Measurements from ENCODE around the gene ZEB1.
"Not testable (repeated sequence)": the region's sequence is repeated elsewhere in the genome, so short reads cannot be mapped to it uniquely, and the experiment has no call there.

Gene ZEB1

GRCh38 chr10:31422634-31423033, 103.6 kb downstream of the ZEB1 start:
- no peak for DNase-seq (ENCODE audit: low spot score)

GRCh38 chr10:31424473-31424872, 105.5 kb downstream of the ZEB1 start:
- DNase-seq (ENCODE audit: low spot score), result no peak

- no peak for DNase-seq (ENCODE audit: low spot score)
These were observed 107.4 kb downstream of the ZEB1 start for GRCh38 chr10:31426401-31426800.

GRCh38 chr10:31427334-31427733, 108.3 kb downstream of the ZEB1 start:
- DNase-seq (ENCODE audit: low spot score), result not testable (repeated sequence)

- DNase-seq (ENCODE audit: low spot score), result not testable (repeated sequence)
These were observed 109.5 kb downstream of the ZEB1 start for GRCh38 chr10:31428499-31428898.

- no peak for DNase-seq (ENCODE audit: low spot score)
These were observed 112.0 kb downstream of the ZEB1 start for GRCh38 chr10:31431021-31431420.

- no peak for DNase-seq (ENCODE audit: low spot score)
These were observed 118.9 kb downstream of the ZEB1 start for GRCh38 chr10:31437959-31438358.

- no peak for DNase-seq (ENCODE audit: low spot score)
These were observed 132.8 kb downstream of the ZEB1 start for GRCh38 chr10:31451766-31452165.

- no peak for DNase-seq (ENCODE audit: low spot score)
These were observed 137.5 kb downstream of the ZEB1 start for GRCh38 chr10:31456468-31456867.

- DNase-seq (ENCODE audit: low spot score), result no peak
These were observed 138.8 kb downstream of the ZEB1 start for GRCh38 chr10:31457858-31458257.

GRCh38 chr10:31458974-31459373, 140.0 kb downstream of the ZEB1 start:
- no peak for DNase-seq (ENCODE audit: low spot score)

GRCh38 chr10:31460242-31460641, 141.2 kb downstream of the ZEB1 start:
- DNase-seq (ENCODE audit: low spot score), result no peak

- no peak for DNase-seq (ENCODE audit: low spot score)
These were observed 145.5 kb downstream of the ZEB1 start for GRCh38 chr10:31464552-31464951.

- no peak for DNase-seq (ENCODE audit: low spot score)
These were observed 147.3 kb downstream of the ZEB1 start for GRCh38 chr10:31466313-31466712.

GRCh38 chr10:31467791-31468535, 148.9 kb downstream of the ZEB1 start:
- DNase-seq (ENCODE audit: low spot score), result peak; percentile 70

- no peak for DNase-seq (ENCODE audit: low spot score)
These were observed 149.5 kb downstream of the ZEB1 start for GRCh38 chr10:31468536-31468859.

- DNase-seq (ENCODE audit: low spot score), result no peak
These were observed 156.5 kb downstream of the ZEB1 start for GRCh38 chr10:31475519-31475918.

- no peak for DNase-seq (ENCODE audit: low spot score)
These were observed 157.1 kb downstream of the ZEB1 start for GRCh38 chr10:31476088-31476487.

- no peak for DNase-seq (ENCODE audit: low spot score)
These were observed 158.6 kb downstream of the ZEB1 start for GRCh38 chr10:31477584-31477983.

- no peak for DNase-seq (ENCODE audit: low spot score)
These were observed 160.7 kb downstream of the ZEB1 start for GRCh38 chr10:31479752-31480151.

- no peak for DNase-seq (ENCODE audit: low spot score)
These were observed 164.5 kb downstream of the ZEB1 start for GRCh38 chr10:31483546-31483945.

GRCh38 chr10:31484431-31485135, 165.6 kb downstream of the ZEB1 start:
- DNase-seq (ENCODE audit: low spot score), result no peak

GRCh38 chr10:31490858-31491504, 172.0 kb downstream of the ZEB1 start:
- peak; percentile 16 for DNase-seq (ENCODE audit: low spot score)
